ENCODE results near the gene HBP1. TPM values are rescaled to one million over a fixed set of nuclear protein-coding genes. Genes with fewer than 3 reads are reported as not detected.

The HBP1 gene, protein sequence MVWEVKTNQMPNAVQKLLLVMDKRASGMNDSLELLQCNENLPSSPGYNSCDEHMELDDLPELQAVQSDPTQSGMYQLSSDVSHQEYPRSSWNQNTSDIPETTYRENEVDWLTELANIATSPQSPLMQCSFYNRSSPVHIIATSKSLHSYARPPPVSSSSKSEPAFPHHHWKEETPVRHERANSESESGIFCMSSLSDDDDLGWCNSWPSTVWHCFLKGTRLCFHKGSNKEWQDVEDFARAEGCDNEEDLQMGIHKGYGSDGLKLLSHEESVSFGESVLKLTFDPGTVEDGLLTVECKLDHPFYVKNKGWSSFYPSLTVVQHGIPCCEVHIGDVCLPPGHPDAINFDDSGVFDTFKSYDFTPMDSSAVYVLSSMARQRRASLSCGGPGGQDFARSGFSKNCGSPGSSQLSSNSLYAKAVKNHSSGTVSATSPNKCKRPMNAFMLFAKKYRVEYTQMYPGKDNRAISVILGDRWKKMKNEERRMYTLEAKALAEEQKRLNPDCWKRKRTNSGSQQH
- total RNA-seq: 10 to 100 TPM; 47.9 to 68.8 TPM
- polyA plus RNA-seq (ENCODE audit: insufficient read length in 6 of 6): 100 to 1,000 TPM; 113 to 181 (median 133) TPM
- long read RNA-seq, donor 1, transcript HBP1-208 (11 exons, 2,704 nt): major isoform, 9 of 51 reads
- long read RNA-seq, donor 1, transcript HBP1-201 (11 exons, 2,829 nt): major isoform, 9 of 51 reads
- long read RNA-seq, donor 1, partial matches to known transcripts: 22 of 51 reads
- long read RNA-seq, donor 1, other reads (novel, unspliced or antisense): 8 of 51 reads
- long read RNA-seq, donor 2, transcript HBP1-201 (11 exons, 2,829 nt): minor isoform, 5 of 16 reads
- long read RNA-seq, donor 2, transcript HBP1-208 (11 exons, 2,704 nt): major isoform, 10 of 16 reads
- long read RNA-seq, donor 2, partial matches to known transcripts: 0 of 16 reads
- long read RNA-seq, donor 2, other reads (novel, unspliced or antisense): 0 of 16 reads
- long read RNA-seq, donor 3, transcript HBP1-208 (11 exons, 2,704 nt): major isoform, 17 of 20 reads
- long read RNA-seq, donor 3, partial matches to known transcripts: 0 of 20 reads
- long read RNA-seq, donor 3, other reads (novel, unspliced or antisense): 0 of 20 reads
- long read RNA-seq, donor 4, partial matches to known transcripts: 5 of 9 reads
- long read RNA-seq, donor 4, other reads (novel, unspliced or antisense): 2 of 9 reads
- long read RNA-seq, donor 5, transcript HBP1-208 (11 exons, 2,704 nt): major isoform, 15 of 24 reads
- long read RNA-seq, donor 5, partial matches to known transcripts: 5 of 24 reads
- long read RNA-seq, donor 5, other reads (novel, unspliced or antisense): 0 of 24 reads
- long read RNA-seq, donor 6, transcript HBP1-208 (11 exons, 2,704 nt): major isoform, 10 of 14 reads
- long read RNA-seq, donor 6, partial matches to known transcripts: 0 of 14 reads
- long read RNA-seq, donor 6, other reads (novel, unspliced or antisense): 0 of 14 reads
- long read RNA-seq, donor 7, transcript HBP1-208 (11 exons, 2,704 nt): major isoform, 5 of 11 reads
- long read RNA-seq, donor 7, partial matches to known transcripts: 0 of 11 reads
- long read RNA-seq, donor 7, other reads (novel, unspliced or antisense): 0 of 11 reads
- long read RNA-seq, donor 8, partial matches to known transcripts: 5 of 12 reads
- long read RNA-seq, donor 8, other reads (novel, unspliced or antisense): 0 of 12 reads
- long read RNA-seq, donor 9: 0 reads
- long read RNA-seq, donor 10, partial matches to known transcripts: 0 of 1 reads
- long read RNA-seq, donor 10, other reads (novel, unspliced or antisense): 0 of 1 reads
- long read RNA-seq, donor 11, partial matches to known transcripts: 0 of 1 reads
- long read RNA-seq, donor 11, other reads (novel, unspliced or antisense): 0 of 1 reads
- long read RNA-seq, donor 12, transcript HBP1-208 (11 exons, 2,704 nt): major isoform, 15 of 18 reads
- long read RNA-seq, donor 12, partial matches to known transcripts: 0 of 18 reads
- long read RNA-seq, donor 12, other reads (novel, unspliced or antisense): 0 of 18 reads

GRCh38 chr7:107168233-107169119 lies at the start of gene HBP1:
Gene HBP1 (plus strand): TSS chr7:107169003. CDS start chr7:107179894, 10,891 bp downstream.
- intact Hi-C loops (cut with DNase I): no loop called here
- Histone ChIP-seq H3K36me3 (no peaks in the 10 kb centered on the region), H3K27ac (peak within 1 kb of the TSS; percentile 97 to 99), H3K4me1 (peaks cover 0 to 34% of the 10 kb centered on the region in 2 donors), H3K9me3 (no peaks in the 10 kb centered on the region), H3K27me3 (no peaks in the 10 kb centered on the region), H3K4me3 (peak within 1 kb of the TSS; percentile 73 to 79)
- peak; percentile 94 to 100 (median 99) for DNase-seq
- peak; percentile 91 for ATAC-seq
- no peak for TF ChIP-seq CTCF (IDR thresholded peaks at IDR 0.05)

GRCh38 chr7:107119376-107120105 lies 49.3 kb upstream of the HBP1 start:
- DNase-seq (no peak), ATAC-seq (no peak)
- H3K4me1 ChIP-seq: no peaks in the 10 kb centered on the region
- intact Hi-C loops (cut with DNase I): no loop called here
- TF ChIP-seq CTCF (IDR thresholded peaks at IDR 0.05): no peak
- H3K27ac ChIP-seq: no peak overlapping the region
- no peak overlapping the region for H3K4me3 ChIP-seq
- H3K36me3 ChIP-seq: no peaks in the 10 kb centered on the region
- no peaks in the 10 kb centered on the region for H3K27me3 ChIP-seq
- H3K9me3 ChIP-seq: no peaks in the 10 kb centered on the region

DNA sequence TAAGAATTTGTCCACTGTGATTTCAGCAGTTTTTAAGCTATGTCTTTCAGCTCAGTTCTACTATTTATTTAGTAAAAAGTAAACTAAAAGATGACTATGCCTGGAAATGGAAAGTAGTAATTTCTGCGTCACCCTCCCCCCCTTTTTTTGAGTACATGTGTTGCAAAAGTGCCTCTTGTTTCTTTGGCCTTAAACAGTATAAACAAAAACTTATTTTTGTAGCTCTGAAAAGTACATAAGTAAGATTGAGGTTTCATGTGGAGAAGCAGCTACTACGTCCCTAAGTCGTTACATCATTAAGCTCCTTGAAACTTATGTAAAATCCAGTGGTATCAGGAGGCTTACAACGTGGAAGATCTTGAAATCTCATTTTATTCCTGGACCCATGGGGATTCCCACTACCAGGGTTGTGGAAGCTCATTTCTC lies 46.3 kb upstream of the HBP1 start:
- ATAC-seq: peak; percentile 72
- intact Hi-C loops (cut with DNase I): no loop called here
- Histone ChIP-seq H3K27me3 (no peaks in the 10 kb centered on the region), H3K36me3 (no peaks in the 10 kb centered on the region), H3K27ac (peak overlapping the region in 1 of 2 donors; percentile 28), H3K4me1 (peaks cover 0 to 5% of the 10 kb centered on the region in 2 donors), H3K4me3 (no peak overlapping the region), H3K9me3 (no peaks in the 10 kb centered on the region)
- TF ChIP-seq CTCF (IDR thresholded peaks at IDR 0.05): no peak
- peak in 2 of 4 donors; percentile 20 to 58 for DNase-seq

Data from left lung (tissue), 14 donors.